Stimulated activated CD8-positive, alpha-beta memory T cell treated with anti-CD3 and anti-CD28 coated beads, Interleukin-2, amount 100 ng/mL, for 1 hour (primary cell): ENCODE data around the gene MYH15.

Experiments
- DNase-seq, 2 donors: peaks; one replicate each; pipeline ENCODE4 v3.0.0-alpha.2; 2020; ENCODE audit warnings: low read depth in 2 of 2

The MYH15 gene

DNA sequence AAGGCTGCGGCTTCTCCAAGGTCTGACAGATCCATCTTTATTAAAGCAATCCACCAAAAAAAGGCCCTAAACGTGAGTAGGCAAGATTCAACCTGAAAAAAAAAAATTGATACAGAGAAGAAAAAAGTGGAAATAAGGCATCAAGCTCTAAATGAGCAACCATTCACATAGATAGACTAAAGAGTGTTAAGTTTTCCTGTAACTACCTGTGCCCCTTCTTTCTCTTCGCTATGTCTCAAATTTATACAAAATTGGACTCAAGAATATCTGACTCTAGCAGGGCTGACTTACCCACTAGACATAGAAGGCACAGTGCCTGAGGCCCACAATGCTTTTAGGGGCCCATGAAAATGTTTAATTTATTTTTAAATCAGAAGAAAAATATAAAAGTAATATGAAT lies at the start of gene MYH15:
MYH15 (minus strand) TSS at position 101 of the 400 bp plus-strand sequence; CDS start at position 35, 66 bp downstream.
- DNase-seq: no peak

DNA sequence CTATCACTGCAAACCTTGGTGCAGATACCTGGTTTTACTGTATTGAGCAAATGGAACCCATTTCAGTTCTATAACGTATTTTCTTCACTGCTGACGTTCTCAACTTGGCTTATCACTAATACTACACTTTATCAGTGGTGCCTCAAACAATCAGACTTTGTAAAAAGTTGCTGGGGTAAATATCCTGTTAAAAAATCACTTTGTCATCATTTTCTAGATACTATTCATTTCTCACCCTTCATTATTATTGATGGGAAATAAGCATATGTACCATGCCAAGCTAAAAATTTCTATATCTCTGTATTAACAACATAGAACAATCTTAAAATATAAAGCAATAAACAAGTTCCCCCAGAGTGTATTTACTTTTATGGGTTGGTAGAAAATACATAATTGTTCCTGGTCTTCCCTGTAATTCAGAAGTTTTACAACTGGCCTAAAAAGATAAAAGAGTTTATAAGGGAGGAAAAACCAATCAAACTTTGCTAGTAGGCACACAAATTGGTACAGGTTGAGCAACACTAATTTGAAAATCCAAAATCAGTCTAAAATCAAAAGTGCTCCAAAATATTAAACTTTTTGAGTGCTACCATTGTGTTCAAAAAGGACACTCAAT lies 45.7 kb upstream of the MYH15 start:
- no peak for DNase-seq

DNA sequence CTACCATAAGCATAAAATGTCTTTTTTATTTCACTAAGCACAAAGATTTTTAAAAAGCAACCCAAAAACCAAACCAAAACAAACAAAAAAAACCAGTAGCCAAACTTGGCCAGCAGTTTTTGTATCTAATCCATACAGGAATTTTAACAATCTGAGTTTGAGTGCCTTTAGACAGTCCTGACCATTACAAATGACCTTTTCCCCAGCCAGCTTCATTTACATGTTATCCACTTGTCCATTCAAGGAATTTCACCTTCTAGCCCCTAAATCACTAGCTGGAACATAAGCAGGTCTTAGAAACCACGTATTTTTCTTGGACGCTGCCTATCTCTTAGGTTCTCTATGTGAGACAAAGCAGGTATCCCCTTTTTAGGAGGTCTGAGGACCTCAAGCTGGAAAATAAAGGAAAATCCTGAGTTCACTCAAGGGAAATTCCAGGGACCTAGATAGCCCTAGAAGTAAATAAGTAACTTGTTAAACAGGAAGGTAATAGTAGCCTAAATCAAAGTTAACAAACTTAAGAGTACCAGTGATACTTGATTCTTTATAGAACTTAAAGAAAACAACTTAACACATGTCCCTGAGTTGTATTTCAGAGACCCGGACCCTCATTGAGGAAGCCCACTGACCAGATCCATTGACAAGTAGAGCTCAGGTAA lies 44.6 kb upstream of the MYH15 start:
- no peak for DNase-seq

DNA sequence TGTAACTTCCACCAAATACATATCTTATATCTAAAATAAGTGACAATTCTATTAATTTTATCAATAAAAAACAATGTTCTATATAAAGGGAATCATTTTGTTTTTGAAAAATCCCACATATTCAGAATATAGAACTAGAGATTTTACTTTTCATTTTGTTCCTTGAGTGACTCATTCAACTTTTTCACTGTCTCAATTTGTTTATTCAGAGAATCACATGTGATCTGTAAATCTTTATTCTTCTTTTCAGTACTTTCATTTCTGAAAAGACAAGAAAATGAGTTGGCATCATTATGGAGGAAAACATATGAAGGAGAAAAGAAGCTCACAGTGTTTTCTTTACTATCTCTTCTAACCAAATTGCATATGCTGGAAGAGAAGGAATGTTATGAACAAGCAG lies 43.8 kb upstream of the MYH15 start:
- no peak for DNase-seq

DNA sequence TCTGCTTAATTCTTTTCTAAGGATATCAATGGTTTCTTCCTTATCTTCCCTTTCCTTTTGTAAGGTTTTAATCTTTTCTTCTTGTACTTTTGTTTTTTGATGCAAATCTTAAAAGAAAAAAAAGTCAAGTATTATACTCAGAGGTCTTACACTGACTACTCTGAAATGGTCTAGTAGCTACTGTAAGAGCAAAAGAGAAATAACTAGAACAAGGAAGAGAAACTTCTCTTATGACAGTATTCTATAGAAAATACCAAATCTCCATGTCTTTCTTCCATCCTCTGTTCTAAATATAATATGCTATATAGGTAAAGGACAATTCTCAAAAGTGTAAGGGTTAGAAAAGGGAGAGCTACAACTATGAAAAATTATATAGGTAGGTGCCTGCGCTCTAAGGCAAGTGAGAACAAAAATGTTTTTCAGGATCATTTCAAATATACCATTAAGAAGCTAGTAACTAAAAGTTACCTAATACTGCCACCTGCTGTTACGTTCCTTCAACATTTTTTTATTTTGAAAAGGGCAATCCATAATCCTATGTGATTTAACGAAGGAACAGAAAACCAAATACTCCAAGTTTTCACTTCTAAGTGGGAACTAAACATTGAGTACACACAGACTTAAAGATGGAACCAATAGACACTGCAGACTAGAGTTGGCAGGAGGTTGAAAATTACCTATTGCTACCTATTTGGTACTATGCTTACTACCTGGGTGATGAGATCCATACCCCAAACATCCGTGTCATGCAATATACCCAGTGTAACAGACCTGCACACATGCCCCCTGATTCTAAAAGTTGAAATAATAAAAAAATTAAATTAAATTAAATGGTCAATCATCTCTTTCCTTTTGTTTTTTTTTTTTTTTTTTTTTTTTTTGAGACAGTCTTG lies 42.1 kb upstream of the MYH15 start:
- DNase-seq: no peak

DNA sequence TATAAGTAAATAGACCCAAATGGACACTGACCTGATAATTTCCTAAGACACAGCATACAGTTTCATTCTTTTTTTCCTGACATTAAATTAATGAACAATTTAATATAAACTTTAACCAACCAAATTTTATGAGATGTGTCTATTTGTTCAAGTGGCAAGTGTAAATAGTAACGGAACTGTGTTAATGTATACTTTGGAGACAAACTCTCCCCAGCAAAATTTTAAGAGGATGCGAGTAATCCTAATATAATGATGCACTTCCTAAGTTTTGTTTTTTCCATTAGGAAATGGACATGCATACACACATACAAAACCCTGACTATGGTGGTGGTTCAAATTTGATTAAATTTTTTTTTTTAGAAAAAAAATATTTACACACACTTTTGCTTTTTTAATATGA lies 38.5 kb upstream of the MYH15 start:
- DNase-seq: no peak

DNA sequence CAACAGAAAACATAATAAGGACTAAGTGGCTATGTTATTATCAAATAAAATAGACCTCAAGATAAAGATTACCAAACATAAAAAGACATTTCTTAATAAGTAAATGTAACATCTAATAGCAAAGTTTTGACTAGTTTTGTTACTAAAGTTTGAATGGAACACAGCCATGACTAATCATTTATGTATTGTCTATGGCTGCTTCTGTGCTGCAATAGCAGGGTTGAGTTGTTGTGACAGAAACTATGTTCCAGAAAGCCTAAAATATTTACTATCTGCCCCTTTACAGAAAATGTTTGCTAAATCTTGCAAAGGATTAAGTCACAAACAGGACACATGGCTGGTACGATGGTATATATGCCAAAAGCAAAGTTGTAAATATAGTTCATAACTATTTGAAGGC lies 37.9 kb upstream of the MYH15 start:
- no peak for DNase-seq

DNA sequence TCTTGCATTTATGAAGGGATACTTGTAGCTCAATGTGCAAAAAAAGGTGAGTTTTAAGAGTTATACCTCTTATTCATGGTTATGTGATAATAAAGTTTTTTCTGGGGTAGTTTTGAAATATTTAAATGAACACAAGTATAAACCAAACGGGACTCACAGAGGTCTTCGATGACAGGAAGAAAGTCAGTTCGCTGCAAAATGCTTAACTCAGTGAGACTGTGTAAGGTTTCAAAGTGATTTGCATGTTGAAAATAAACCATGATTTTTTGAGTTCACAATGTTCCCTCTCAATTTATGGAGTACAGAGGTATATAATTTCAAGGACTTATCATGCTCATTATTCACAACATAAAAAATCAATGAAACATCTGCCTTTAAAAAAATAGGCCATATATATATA lies 36.3 kb upstream of the MYH15 start:
- no peak for DNase-seq

DNA sequence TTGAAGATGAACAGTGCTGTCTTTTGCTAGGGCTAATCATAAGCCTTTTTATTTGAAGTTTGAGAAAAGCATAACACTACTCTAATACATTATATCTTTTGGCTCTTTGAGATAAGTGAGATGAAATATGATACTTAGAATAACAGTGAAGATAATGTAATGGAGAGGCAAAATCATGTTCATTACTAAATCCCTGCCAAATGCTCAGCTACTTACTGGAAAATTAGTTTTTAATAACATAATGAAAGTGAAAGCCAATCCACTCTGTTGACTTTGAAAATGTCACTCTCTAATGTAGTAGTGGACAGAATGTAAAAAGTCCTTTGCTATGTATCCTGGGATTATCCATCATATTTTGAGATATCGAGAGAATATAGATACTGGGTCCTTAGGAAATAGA lies 35.9 kb upstream of the MYH15 start:
- no peak for DNase-seq

DNA sequence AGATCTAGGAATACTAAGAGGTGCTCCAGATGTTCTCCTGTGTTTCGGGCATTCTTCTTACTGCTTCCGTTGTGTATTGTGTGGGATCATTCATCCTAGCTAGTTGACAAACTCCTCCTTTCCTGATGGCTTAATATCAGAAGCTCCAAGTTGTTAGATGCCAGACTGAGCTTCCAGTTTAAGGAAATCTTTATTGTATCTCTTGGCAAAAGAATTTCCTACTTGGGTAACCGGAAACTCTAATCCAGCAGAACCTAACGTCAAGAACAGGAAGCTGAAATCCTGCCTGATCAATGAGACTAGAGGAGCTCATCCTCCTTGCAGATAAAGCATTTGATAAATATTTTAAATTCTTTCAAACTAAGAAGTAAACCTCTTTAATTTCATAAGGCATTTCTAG lies 27.7 kb upstream of the MYH15 start:
- no peak for DNase-seq

DNA sequence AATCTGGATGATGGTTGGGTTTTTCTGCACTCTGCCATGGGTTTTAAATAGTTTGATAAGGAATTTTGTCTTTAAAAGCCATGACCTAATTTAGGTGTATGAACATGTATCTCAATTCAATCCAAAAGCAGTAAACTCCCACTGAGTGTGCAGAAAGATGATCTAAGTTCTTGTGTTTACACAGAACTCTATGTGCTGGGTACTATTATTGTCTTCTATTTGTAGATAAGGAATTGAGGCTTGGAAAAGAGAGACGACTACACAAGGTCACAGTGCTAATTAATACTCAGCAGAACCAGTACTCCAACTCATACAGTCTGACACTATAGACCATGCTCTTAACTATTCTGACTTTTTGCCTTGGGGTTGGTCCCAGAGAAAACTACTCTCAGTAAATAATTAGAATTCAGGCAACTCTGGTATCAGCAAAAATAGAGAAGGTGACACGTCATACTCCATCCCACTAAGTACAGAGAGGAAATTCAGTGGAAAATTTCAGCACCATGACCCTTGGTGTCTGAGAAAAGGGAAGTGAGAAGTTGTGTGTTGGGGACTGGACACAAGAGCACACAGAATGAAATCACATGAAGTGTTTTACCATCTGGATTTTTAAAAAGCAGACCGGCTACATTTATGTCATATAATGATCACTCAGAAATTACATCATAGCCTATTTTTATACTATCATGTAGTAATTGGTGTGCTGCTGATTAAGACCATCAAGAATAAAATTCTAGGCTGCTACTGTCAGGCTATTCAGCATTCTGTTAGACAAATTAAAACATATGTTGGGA lies 18.3 kb upstream of the MYH15 start:
- DNase-seq: no peak

DNA sequence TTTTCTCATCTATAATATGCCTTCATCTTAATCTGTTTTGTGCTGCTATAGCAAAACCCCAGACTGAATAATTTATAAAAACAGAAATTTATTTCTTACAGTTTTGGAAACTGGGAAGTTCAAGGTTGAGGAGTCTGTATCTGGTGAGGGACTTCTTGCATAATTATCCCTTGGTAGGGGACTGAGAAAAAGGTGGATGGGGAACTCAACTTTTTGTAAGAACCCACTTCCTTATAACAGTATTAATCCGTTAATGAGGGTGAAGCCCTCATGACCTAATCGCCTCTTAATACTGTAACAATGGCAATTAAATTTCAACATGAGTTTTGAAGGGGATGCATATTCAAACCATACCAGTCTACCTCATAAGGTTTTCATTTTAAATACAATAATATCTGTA lies 17.4 kb upstream of the MYH15 start:
- DNase-seq: no peak

DNA sequence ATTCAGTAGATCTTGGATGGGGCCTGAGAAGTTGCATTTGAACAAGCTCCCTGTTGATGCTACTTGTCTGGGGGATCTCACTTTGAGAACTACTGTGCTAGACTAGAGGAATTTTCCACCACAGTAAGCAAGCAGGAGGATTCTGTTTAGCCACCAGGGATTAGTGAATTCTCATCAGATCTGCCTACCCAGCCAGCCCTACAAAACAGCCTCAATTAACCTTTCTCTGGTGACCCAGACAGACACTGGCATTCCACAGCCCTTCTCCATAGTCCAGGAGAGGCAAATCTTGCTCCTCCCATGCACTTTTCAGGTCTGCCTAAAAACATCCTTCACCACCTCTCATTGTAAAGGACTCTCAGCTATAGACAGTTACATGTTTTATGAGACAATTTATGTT lies 16.7 kb upstream of the MYH15 start:
- no peak for DNase-seq

DNA sequence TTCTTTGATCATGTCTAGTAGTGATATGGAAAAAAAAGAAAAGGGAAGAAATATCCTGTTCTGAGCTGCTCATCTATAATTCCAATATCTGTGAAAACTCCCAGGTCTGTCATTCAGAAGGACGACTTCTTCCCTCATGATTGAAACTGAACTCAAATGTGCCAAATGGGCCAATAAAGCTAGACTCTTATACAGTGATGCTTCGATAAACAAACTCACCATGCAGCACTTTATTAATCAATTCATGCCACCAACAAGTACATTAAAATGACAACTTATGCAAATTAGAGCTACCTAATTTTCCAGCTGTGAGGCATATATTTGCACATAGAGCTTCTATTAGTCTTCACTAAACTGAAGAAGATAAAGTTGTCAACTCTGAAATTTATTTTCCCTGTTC lies 15.6 kb upstream of the MYH15 start:
- no peak for DNase-seq

DNA sequence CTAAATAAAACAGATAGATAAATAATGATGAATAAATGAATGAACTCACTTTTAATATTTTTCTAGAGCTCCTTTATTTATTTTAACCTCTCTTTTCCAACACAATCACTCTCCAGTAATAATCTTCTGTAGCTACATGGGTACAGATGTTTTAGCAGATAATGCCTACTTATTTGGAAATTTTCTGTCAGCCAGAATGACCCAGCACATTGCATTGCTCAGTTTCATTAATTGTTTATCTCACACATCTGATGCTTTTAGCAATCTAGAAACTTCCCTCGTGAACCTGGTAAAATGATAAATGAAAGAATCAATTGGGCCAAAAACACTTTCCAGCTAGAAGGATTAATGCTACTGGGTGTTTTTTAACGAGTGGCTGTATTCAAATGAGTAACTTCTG lies 14.9 kb upstream of the MYH15 start:
- no peak for DNase-seq

DNA sequence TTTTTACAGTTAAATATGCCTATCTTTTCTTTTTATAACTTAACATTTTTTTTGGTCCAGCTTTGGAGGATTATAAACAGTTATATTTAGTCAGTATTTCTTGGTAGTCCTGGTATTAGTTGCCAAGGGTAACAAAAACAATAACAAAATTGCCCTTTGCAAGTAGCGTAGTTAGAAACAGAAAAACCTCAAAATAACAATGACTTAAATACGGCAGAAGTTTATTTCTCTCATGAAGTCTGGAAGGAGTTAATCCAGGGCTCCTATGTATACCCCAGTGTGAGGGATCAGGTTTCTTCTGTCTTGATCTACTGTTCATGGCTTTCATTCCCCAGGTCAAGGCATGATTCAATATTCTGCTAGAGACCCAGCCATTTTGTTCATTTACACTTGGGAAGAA lies 14.1 kb upstream of the MYH15 start:
- no peak for DNase-seq

DNA sequence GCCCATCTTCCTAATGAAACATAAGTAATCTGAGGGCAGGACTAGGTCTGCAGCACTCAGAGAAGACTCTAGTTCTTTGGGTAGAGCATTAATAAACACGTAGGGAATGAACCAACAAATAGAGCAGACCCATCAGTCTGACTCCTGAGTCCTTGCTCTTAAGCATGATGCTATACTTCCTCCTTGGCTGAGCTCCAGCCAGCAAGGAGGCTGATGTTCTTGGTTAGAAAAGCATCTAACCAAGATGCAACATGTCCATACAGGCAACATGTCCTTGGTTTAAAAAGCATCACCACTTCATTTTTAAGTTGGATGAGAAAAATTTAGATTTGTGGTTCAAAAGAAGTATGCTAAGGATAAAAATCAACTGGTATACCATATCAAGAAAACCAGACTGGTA lies 8.5 kb upstream of the MYH15 start:
- no peak for DNase-seq

DNA sequence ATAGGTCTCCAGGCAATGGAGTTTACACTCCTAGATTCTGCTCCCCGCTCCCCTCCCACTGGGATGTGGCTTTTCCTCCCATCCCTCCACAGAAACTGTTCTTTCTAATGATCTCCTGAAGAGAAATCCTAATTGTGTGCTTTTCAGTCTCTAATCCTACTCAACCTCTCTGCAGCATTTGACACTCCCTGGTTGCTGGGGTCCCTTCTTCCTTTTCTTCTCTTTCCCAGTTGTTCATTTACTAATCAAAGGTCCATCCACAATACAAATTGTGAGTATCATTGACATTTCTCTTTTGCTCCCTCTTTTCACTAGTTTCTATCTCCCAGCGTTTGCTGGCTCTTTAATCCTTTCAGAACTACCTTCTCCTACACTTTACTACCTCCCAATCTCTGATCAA lies 6.5 kb upstream of the MYH15 start:
- DNase-seq: no peak

DNA sequence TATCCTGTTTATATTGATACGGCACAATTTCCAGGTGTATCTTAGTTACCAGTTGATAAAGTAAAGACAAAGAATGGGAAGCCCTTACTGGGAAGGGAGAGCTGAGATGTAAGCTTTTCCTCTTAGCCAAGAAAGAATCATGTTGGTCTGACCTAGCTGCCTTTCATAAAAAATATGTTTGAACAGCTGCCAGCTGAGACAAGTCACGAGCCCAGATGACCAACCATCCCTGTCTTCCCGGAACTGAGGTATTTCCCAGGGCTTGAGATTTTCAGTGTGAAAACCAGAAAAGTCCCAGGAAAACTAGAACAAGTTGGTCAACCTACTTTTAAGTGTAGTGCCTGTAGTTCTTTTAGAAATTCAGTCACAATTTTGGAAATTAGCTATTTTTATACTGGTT lies 3.6 kb upstream of the MYH15 start:
- DNase-seq: no peak

DNA sequence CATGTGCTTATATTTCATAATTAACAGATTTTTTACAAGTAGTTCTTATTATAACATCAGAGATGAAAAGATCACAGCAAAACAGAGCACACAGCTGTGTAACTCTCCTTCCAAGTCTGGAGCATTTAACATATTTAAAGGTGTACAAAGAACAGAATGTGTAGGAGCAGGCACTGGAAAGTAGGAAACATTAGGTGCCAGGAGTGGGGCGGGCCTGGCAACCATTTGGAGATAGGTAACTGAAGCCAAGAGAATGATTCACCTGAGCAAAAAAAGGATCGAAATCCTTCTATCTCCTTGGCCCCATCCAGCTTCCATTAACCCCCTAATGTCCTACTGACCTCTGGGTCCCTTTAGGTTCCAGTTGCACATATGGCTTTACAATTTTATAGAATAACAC lies 2.3 kb upstream of the MYH15 start:
- no peak for DNase-seq

DNA sequence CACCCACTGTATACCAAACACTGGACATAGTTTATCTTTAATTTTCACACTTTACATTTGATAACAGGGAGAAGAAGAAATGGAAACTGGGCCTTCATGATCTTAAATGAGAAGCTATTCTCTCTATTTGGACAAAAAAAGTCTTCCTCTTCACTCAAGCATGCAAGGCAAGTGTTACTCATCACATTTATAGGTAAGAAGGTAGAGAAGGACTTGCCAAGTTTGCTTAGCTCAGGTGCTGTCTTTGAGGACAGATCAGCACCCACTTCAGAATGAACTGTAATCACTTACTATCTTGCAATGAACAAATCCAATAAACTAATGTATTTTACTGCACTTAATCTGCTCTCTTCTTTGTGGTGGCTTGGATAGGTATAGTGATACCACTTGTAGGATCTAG lies 1.1 kb upstream of the MYH15 start:
- no peak for DNase-seq

DNA sequence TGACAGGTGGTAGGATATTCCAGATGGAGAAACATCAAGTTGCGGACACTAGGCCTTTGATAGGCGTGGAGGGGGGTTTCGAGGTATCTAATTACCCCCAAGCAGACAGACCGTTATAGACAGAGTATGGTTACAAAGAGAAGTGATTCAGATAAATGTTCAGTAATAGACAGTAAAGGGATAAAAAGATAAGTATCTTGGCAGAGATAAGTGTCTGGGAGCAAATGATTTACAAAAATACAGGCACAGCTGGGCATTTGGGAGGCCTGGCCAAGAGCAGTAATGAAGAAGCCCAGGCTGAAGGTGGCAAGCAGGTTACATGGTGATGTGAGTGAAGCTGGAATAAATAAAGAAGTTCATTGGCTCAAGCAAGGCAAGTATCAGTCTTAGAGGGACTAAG lies 659 bp upstream of the MYH15 start:
- DNase-seq: no peak
